ENCODE results near the gene ZC3H14. TPM values are rescaled to one million over a fixed set of nuclear protein-coding genes. Genes with fewer than 3 reads are reported as not detected.

ZC3H14 gene
- total and polyA plus RNA-seq, 5 experiments from 2014 or later: 36.4 to 60.5 (median 54.5) TPM

- H3K4me1 Mint-ChIP-seq: no peaks in the 10 kb centered on the region
- H3K36me3 Mint-ChIP-seq: no peaks in the 10 kb centered on the region
- no peak for ATAC-seq
- no peak overlapping the region for H3K4me3 Mint-ChIP-seq
- peaks cover 4 to 26% (median 14%) of the 10 kb centered on the region in 5 donors for H3K27me3 Mint-ChIP-seq
- no peak overlapping the region for H3K27ac Mint-ChIP-seq
- H3K9me3 Mint-ChIP-seq: no peaks in the 10 kb centered on the region
- DNase-seq: no peak
- POLR2A ChIA-PET: no interaction called here
Measured at GRCh38 chr14:88542857-88543795, 19.7 kb upstream of the ZC3H14 start.

GRCh38 chr14:88545256-88545655 is 17.6 kb upstream of the ZC3H14 start:
- DNase-seq (no peak), ATAC-seq (no peak)
- no peaks in the 10 kb centered on the region for H3K36me3 Mint-ChIP-seq
- POLR2A ChIA-PET: no interaction called here
- H3K27me3 Mint-ChIP-seq: peaks cover 3 to 17% (median 11%) of the 10 kb centered on the region in 5 donors
- no peak overlapping the region for H3K4me3 Mint-ChIP-seq
- H3K27ac Mint-ChIP-seq: peak overlapping the region in 1 of 10 donors; percentile 53
- no peaks in the 10 kb centered on the region for H3K4me1 Mint-ChIP-seq
- no peaks in the 10 kb centered on the region for H3K9me3 Mint-ChIP-seq

DNA sequence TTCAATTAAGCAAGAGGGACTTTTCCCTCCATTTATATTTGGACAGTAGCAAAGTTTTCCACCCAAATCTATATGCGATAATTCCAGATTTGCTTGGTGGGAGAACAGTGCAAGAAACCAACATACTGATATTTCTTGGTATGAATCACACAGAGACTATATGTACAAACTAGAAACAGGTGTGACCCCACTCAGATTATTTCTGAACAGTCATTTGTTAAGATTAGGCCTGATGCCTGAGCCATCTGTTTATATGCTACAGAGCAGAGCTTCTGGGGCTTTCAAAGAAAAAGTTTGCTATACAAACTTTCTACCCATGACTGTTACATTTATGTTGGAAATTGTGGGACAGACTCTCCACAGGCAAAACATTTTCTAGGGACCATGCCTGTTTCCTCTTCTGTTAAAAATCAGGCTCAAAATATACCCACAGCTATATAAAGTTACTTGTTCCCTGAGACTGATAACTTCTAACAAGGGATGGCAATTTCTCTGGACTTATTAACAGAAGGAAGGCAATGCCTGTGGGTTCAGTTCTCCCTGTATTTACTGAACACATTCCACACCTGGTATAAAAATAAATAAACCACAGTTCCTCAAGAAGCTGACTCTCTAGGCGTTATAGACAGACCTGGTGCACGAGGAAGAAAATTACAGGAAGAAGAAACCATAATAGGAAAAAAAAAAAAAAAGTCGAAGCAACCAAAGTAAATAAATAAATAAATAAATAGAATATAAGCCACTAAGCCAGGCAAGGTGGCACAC is 16.0 kb upstream of the ZC3H14 start:
- no peak overlapping the region for H3K4me3 Mint-ChIP-seq
- no peaks in the 10 kb centered on the region for H3K36me3 Mint-ChIP-seq
- H3K27ac Mint-ChIP-seq: no peak overlapping the region
- ATAC-seq (no peak), DNase-seq (no peak)
- no peaks in the 10 kb centered on the region for H3K9me3 Mint-ChIP-seq
- POLR2A ChIA-PET: no interaction called here
- H3K27me3 Mint-ChIP-seq: peaks cover 6 to 21% (median 16%) of the 10 kb centered on the region in 5 donors
- H3K4me1 Mint-ChIP-seq: peaks cover 0 to 6% (median 2%) of the 10 kb centered on the region in 4 donors

DNA sequence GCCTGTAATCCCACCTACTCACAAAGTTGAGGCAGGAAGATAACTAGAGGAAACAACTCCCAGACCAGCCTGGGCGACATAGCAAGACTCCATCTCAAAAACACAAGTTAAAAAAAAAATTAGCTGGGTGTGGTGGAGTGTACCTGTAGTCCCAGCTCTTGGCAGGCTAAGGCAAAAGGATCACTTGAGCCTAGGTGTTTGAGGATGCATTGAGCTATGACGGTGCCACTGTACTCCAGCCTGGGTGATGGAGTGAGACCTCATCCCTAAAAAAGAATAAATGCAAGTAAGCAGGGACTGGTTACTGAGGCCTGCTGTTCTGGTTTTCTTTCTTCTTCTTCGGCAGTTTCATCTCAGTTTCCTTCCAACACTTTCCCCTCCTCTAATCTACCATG is 15.5 kb upstream of the ZC3H14 start:
- ATAC-seq (no peak), DNase-seq (no peak)
- Mint-ChIP-seq H3K36me3 (no peaks in the 10 kb centered on the region), H3K4me3 (no peak overlapping the region), H3K9me3 (no peaks in the 10 kb centered on the region), H3K4me1 (peaks cover 0 to 11% (median 4%) of the 10 kb centered on the region in 4 donors), H3K27ac (no peak overlapping the region), H3K27me3 (peaks cover 9 to 26% (median 22%) of the 10 kb centered on the region in 5 donors)
- POLR2A ChIA-PET: no interaction called here

DNA sequence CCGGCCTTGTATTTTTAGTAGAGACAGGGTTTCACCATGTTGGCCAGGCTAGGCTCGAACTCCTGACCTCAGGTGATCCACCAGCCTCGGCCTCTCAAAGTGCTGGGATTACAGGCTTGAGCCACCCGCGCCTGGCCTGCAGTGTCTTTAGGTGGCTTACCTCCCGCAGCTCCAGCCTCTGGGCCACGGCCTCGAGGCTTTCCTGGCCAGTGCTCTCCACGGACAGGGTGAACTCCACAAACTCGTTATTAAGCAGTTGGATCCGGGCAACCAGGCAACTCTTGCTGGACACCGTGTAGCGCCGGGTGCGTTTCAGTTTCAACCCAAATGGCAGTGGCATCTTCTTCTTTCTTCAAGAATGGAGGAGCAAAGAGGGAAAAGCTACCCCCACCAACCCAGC is 12.8 kb upstream of the ZC3H14 start:
- peaks cover 17 to 39% (median 28%) of the 10 kb centered on the region in 5 donors for H3K27me3 Mint-ChIP-seq
- H3K4me1 Mint-ChIP-seq: peaks cover 4 to 19% (median 13%) of the 10 kb centered on the region in 4 donors
- H3K36me3 Mint-ChIP-seq: peaks cover 0 to 6% (median 0%) of the 10 kb centered on the region in 3 donors
- H3K9me3 Mint-ChIP-seq: peaks cover 0 to 4% (median 0%) of the 10 kb centered on the region in 9 donors
- H3K27ac Mint-ChIP-seq: peak overlapping the region in 1 of 10 donors; percentile 18
- POLR2A ChIA-PET: no interaction called here
- DNase-seq: no peak
- ATAC-seq: no peak
- no peak overlapping the region for H3K4me3 Mint-ChIP-seq

- POLR2A ChIA-PET: no interaction called here
- H3K27me3 Mint-ChIP-seq: peaks cover 27 to 48% (median 40%) of the 10 kb centered on the region in 5 donors
- peak; percentile 29 to 45 for ATAC-seq
Measured at GRCh38 chr14:88551094-88551870, 11.6 kb upstream of the ZC3H14 start.

GRCh38 chr14:88551980-88552431 is 10.8 kb upstream of the ZC3H14 start:
- peak overlapping the region in 1 of 10 donors; percentile 62 for H3K27ac Mint-ChIP-seq
- ATAC-seq: no peak
- H3K27me3 Mint-ChIP-seq: peaks cover 27 to 55% (median 47%) of the 10 kb centered on the region in 5 donors
- H3K9me3 Mint-ChIP-seq: peaks cover 0 to 4% (median 0%) of the 10 kb centered on the region in 9 donors
- no peak for DNase-seq
- POLR2A ChIA-PET: no interaction called here
- H3K36me3 Mint-ChIP-seq: peaks cover 0 to 6% (median 0%) of the 10 kb centered on the region in 3 donors
- H3K4me3 Mint-ChIP-seq: peak overlapping the region; percentile 55 to 83 (median 74)
- peaks cover 10 to 27% (median 24%) of the 10 kb centered on the region in 4 donors for H3K4me1 Mint-ChIP-seq

More at GRCh38 chr14:88551094-88551870, 11.6 kb upstream of the ZC3H14 start:
- peaks cover 0 to 6% (median 0%) of the 10 kb centered on the region in 3 donors for H3K36me3 Mint-ChIP-seq
- H3K4me3 Mint-ChIP-seq: peak overlapping the region; percentile 55 to 83 (median 74)
- H3K9me3 Mint-ChIP-seq: peaks cover 0 to 4% (median 0%) of the 10 kb centered on the region in 9 donors
- peak in 5 of 10 donors; percentile 15 to 32 (median 26) for DNase-seq
- no peak overlapping the region for H3K27ac Mint-ChIP-seq
- peaks cover 7 to 21% (median 18%) of the 10 kb centered on the region in 4 donors for H3K4me1 Mint-ChIP-seq

DNA sequence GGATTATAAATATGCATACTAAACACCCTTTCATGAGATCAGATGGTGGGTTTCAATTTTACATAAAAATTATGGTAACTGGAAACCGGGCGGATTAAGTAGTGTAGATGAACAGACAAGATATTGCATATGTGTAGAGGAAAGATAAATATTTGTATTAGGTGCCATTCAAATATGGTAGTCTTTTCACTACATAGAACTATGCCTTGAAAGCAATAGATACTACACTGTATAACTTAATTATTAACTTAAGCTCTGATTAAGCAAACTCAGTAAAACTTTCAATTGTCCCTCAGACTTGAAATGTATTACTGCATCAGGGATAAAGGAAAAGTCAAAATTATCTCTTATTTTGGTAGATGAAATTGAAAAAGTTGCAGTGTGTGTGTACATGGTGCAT is 10.0 kb upstream of the ZC3H14 start:
- H3K27ac Mint-ChIP-seq: no peak overlapping the region
- POLR2A ChIA-PET: no interaction called here
- peaks cover 28 to 55% (median 50%) of the 10 kb centered on the region in 5 donors for H3K27me3 Mint-ChIP-seq
- no peak overlapping the region for H3K4me3 Mint-ChIP-seq
- no peak for ATAC-seq
- DNase-seq: no peak
- H3K4me1 Mint-ChIP-seq: peaks cover 14 to 35% (median 33%) of the 10 kb centered on the region in 4 donors
- H3K36me3 Mint-ChIP-seq: peaks cover 0 to 6% (median 0%) of the 10 kb centered on the region in 3 donors
- peaks cover 0 to 4% (median 0%) of the 10 kb centered on the region in 9 donors for H3K9me3 Mint-ChIP-seq

- peak overlapping the region; percentile 44 to 74 (median 66) for H3K4me3 Mint-ChIP-seq
- peaks cover 27 to 54% (median 50%) of the 10 kb centered on the region in 5 donors for H3K27me3 Mint-ChIP-seq
- peaks cover 0 to 6% (median 0%) of the 10 kb centered on the region in 3 donors for H3K36me3 Mint-ChIP-seq
- H3K4me1 Mint-ChIP-seq: peaks cover 17 to 39% (median 37%) of the 10 kb centered on the region in 4 donors
- POLR2A ChIA-PET: no interaction called here
- DNase-seq (peak in 1 of 10 donors; percentile 22), ATAC-seq (no peak)
- H3K9me3 Mint-ChIP-seq: peaks cover 0 to 4% (median 0%) of the 10 kb centered on the region in 9 donors
- H3K27ac Mint-ChIP-seq: peak overlapping the region in 2 of 10 donors; percentile 25 to 40
Measured at GRCh38 chr14:88553886-88554456, 8.9 kb upstream of the ZC3H14 start.

- peaks cover 18 to 42% (median 40%) of the 10 kb centered on the region in 4 donors for H3K4me1 Mint-ChIP-seq
Measured at GRCh38 chr14:88554457-88555286, 8.2 kb upstream of the ZC3H14 start, which contains the start of gene PTPN21. Gene PTPN21, minus strand, starts transcription at chr14:88555007. Its CDS starts 4,590 bp downstream, at chr14:88550417.

DNA sequence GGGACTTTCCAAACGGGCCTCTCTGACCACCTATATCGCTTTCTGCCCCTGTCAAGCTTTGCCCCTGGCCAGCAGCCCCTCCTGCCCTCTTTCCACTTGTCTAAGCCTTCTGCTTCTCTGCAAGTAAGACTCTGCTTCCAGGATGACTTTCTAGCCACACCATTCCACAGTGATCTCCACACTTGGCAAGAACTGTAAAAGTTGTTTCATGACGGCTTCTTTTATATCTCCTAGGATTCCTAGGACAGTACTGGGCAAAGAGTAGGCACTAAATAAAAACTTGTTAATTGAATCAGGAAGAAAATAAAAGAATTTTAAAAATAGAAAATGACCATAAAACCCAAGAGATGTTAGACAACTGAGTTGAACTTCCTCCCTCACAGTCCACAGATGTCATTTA is 6.3 kb upstream of the ZC3H14 start:
- H3K27me3 Mint-ChIP-seq: peaks cover 24 to 55% (median 39%) of the 10 kb centered on the region in 5 donors
- peak overlapping the region in 1 of 10 donors; percentile 61 for H3K27ac Mint-ChIP-seq
- POLR2A ChIA-PET: no interaction called here
- H3K36me3 Mint-ChIP-seq: peaks cover 0 to 6% (median 0%) of the 10 kb centered on the region in 3 donors
- H3K9me3 Mint-ChIP-seq: peaks cover 0 to 4% (median 0%) of the 10 kb centered on the region in 9 donors
- ATAC-seq (no peak), DNase-seq (no peak)
- no peak overlapping the region for H3K4me3 Mint-ChIP-seq
- H3K4me1 Mint-ChIP-seq: peaks cover 18 to 42% (median 41%) of the 10 kb centered on the region in 4 donors

More at GRCh38 chr14:88554457-88555286, 8.2 kb upstream of the ZC3H14 start, which contains the start of gene PTPN21:
- Mint-ChIP-seq H3K27me3 (peaks cover 26 to 55% (median 50%) of the 10 kb centered on the region in 5 donors), H3K4me3 (peak within 1 kb of the TSS; percentile 62 to 80 (median 74)), H3K27ac (peak within 1 kb of the TSS in 2 of 10 donors; percentile 25 to 40), H3K36me3 (peaks cover 0 to 6% (median 0%) of the 10 kb centered on the region in 3 donors), H3K9me3 (peaks cover 0 to 4% (median 0%) of the 10 kb centered on the region in 9 donors)
- POLR2A ChIA-PET: no interaction called here
- ATAC-seq (peak in 1 of 2 donors; percentile 9), DNase-seq (peak in 1 of 10 donors; percentile 13)

Measured in naive thymus-derived CD8-positive, alpha-beta T cell (primary cell).